ENCODE measurements around the gene PLCL2. TPM values are rescaled to one million over a fixed set of nuclear protein-coding genes. Genes with fewer than 3 reads are reported as not detected.

Gene PLCL2
- total and polyA plus RNA-seq, 2 experiments from 2014 or later, result 1.6 to 9.7 TPM

DNA sequence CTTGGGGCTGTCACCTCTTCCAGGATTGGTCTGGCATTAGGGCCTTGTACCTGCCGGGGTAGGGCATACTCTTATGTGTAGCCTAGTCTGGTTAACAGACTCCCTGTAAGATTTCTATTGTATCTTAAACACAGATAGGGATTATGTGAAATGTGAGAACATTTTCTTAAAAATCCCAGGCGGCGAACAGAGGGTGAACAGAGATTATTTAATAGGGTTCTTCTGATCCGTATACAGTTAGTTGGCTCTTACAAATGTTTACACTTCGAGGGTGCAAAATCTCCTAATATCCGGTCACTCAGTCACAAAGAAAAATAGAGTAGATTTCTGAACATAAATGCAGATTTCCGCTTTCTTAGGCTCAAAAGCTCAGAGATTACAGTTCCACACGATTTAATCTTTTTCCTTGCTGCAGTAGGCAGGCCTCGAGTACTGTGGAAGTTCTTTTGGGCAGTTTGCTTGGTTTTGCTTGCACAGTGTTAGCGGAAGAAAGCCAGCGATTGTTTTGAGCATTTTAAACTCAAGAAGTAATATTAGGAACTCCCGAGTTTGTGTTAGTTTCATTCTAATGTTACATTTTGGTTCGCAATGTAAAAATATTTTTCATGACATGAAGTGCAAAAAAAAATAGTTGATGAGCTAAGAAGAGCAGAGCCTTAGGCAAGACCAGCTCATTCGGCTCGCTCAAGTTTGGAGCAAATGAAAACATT lies 993 bp downstream of the PLCL2 start:
- Mint-ChIP-seq H3K27me3 (ENCODE audit: insufficient read depth, low read depth, poor library complexity) (peaks cover 15% of the 10 kb centered on the region), H3K27ac (no peak overlapping the region), H3K36me3 (ENCODE audit: low read depth) (no peaks in the 10 kb centered on the region; the same call in 2 of the 3 replicates), H3K4me3 (peak overlapping the region; percentile 83), H3K9me3 (no peaks in the 10 kb centered on the region; the same call in 2 of the 3 replicates), H3K4me1 (peaks cover 47% of the 10 kb centered on the region)
- Histone ChIP-seq H3K4me1 (ENCODE audit: insufficient read depth) (peaks cover 36% of the 10 kb centered on the region), H3K27ac (ENCODE audit: low read depth) (no peak overlapping the region), H3F3A (replicated peaks; ENCODE audit: low read depth) (peaks cover 8% of the 10 kb centered on the region; the same call in 1 of the 2 replicates), H3K9me2 (ENCODE audit: insufficient read depth) (no peaks in the 10 kb centered on the region), H3K4me2 (peak overlapping the region; percentile 95), H3K36me3 (ENCODE audit: insufficient read depth) (no peaks in the 10 kb centered on the region), H2AFZ (peak overlapping the region; percentile 94), H3K79me2 (replicated peaks; ENCODE audit: insufficient read depth) (peaks cover 21% of the 10 kb centered on the region), H4K20me1 (replicated peaks; ENCODE audit: insufficient read depth) (no peaks in the 10 kb centered on the region), H3K27me3 (ENCODE audit: insufficient read depth) (peaks cover 53% of the 10 kb centered on the region), H3K4me3 (peak overlapping the region; percentile 76)
- TF ChIP-seq CREB1 (CRISPR knock-in tag; IDR thresholded peaks at IDR 0.05; ENCODE audit: low read depth) (no peak), EZH2phosphoT487 (IDR thresholded peaks at IDR 0.05; ENCODE audit: unreplicated experiment) (no peak), ZNF114 (CRISPR knock-in tag; IDR thresholded peaks at IDR 0.05) (no peak), REST (IDR thresholded peaks at IDR 0.05; ENCODE audit: unreplicated experiment) (no peak), EZH2 (IDR thresholded peaks at IDR 0.05; ENCODE audit: low read depth, unreplicated experiment) (no peak), JUNB (IDR thresholded peaks at IDR 0.05; ENCODE audit: unreplicated experiment) (no peak), ETS1 (IDR thresholded peaks at IDR 0.05) (no peak), POLR2AphosphoS5 (IDR thresholded peaks at IDR 0.05; ENCODE audit: low read depth) (no peak), STAT1 (IDR thresholded peaks at IDR 0.05; ENCODE audit: unreplicated experiment) (no peak), NANOG (IDR thresholded peaks at IDR 0.05; ENCODE audit: borderline replicate concordance) (no peak)
- ATAC-seq, result no peak
- DNase-seq (ENCODE audit: low spot score), result no peak

GRCh38 chr3:16886303-16886683 lies 1.5 kb downstream of the PLCL2 start:
- Histone ChIP-seq H3K36me3 (ENCODE audit: insufficient read depth) (no peaks in the 10 kb centered on the region), H3F3A (replicated peaks; ENCODE audit: low read depth) (peaks cover 8% of the 10 kb centered on the region; the same call in 1 of the 2 replicates), H3K4me2 (peak overlapping the region; percentile 95), H3K79me2 (replicated peaks; ENCODE audit: insufficient read depth) (peaks cover 22% of the 10 kb centered on the region), H3K27me3 (ENCODE audit: insufficient read depth) (peaks cover 48% of the 10 kb centered on the region), H3K4me3 (peak overlapping the region; percentile 76), H2AFZ (no peak overlapping the region), H4K20me1 (replicated peaks; ENCODE audit: insufficient read depth) (no peaks in the 10 kb centered on the region), H3K4me1 (ENCODE audit: insufficient read depth) (peaks cover 38% of the 10 kb centered on the region), H3K9me2 (ENCODE audit: insufficient read depth) (no peaks in the 10 kb centered on the region), H3K27ac (ENCODE audit: low read depth) (no peak overlapping the region)
- no peaks in the 10 kb centered on the region; the same call in 2 of the 3 replicates for H3K9me3 Mint-ChIP-seq
- H3K27me3 Mint-ChIP-seq (ENCODE audit: insufficient read depth, low read depth, poor library complexity), result peaks cover 15% of the 10 kb centered on the region
- peaks cover 52% of the 10 kb centered on the region for H3K4me1 Mint-ChIP-seq
- no peak for DNase-seq (ENCODE audit: low spot score)
- H3K36me3 Mint-ChIP-seq (ENCODE audit: low read depth), result no peaks in the 10 kb centered on the region; the same call in 2 of the 3 replicates
- no peak for ATAC-seq
- H3K27ac Mint-ChIP-seq, result no peak overlapping the region
- peak overlapping the region; percentile 83; the same call in 1 of the 3 replicates for H3K4me3 Mint-ChIP-seq
- no peak for TF ChIP-seq ZNF114 (CRISPR knock-in tag; IDR thresholded peaks at IDR 0.05)
- TF ChIP-seq ZNF462 (CRISPR knock-in tag; IDR thresholded peaks at IDR 0.05), result no peak
- no peak for TF ChIP-seq EZH2 (IDR thresholded peaks at IDR 0.05; ENCODE audit: low read depth, unreplicated experiment)

Measured in GM23338 (cell line).